Bronchial smooth muscle cell (primary cell): ENCODE data around the gene PVRIG. TPM values are rescaled to one million over a fixed set of nuclear protein-coding genes. Genes with fewer than 3 reads are reported as not detected.

ENCODE experiments used
- total RNA-seq: library from RNA; depleted of rRNA; stranded (reverse); fragments of >200 nt; gene quantifications from 2 replicates; pipeline ENCODE4 v1.2.1, GENCODE V29; 2014

PVRIG gene
- total RNA-seq = not detected in 2 replicates

DNA sequence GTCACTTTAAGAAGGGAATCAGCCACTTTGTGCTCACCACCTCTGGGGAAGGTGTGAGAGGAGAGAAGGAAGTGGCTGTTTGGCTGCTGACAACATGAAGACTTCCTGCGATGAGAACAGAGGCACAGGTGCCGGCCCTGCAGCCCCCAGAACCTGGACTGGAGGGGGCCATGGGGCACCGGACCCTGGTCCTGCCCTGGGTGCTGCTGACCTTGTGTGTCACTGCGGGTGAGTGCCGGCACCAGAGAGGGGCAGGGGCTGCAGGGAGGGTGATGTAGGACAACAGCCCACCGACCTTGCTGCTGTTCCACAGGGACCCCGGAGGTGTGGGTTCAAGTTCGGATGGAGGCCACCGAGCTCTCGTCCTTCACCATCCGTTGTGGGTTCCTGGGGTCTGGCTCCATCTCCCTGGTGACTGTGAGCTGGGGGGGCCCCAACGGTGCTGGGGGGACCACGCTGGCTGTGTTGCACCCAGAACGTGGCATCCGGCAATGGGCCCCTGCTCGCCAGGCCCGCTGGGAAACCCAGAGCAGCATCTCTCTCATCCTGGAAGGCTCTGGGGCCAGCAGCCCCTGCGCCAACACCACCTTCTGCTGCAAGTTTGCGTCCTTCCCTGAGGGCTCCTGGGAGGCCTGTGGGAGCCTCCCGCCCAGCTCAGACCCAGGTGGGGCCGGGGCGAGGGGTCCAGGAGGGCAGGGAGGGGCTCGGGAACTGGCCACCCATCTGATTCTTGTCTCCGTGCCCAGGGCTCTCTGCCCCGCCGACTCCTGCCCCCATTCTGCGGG, at the start of gene PVRIG:
Gene PVRIG (plus strand): TSS at position 149 of the 785 bp plus-strand sequence. CDS start 22 bp downstream, at position 171.

GRCh38 chr7:100177045-100178001, 42.4 kb upstream of the PVRIG start, which contains the start of the genes GPC2 and STAG3:
GPC2 (minus strand) TSS chr7:100177381; CDS start chr7:100177199, 182 bp downstream.
STAG3 (plus strand) TSS chr7:100177918; CDS start chr7:100180557, 2,639 bp downstream.

Other genes with a start within 250 kb of the PVRIG start
- gene AZGP1, start 243.9 kb upstream of the PVRIG start, total RNA-seq = not detected in 2 replicates
- 35.5 and 51.7 TPM in 2 replicates for gene ZKSCAN1, start 204.4 kb upstream of the PVRIG start, total RNA-seq
- gene ZSCAN21, start 170.2 kb upstream of the PVRIG start, total RNA-seq = 8.8 and 10.2 TPM in 2 replicates
- gene ZNF3, start 138.2 kb upstream of the PVRIG start, total RNA-seq = 22.9 and 25.6 TPM in 2 replicates
- gene COPS6, start 131.0 kb upstream of the PVRIG start, total RNA-seq = 82.7 and 117 TPM in 2 replicates
- 24.1 and 28.4 TPM in 2 replicates for gene MCM7, start 118.6 kb upstream of the PVRIG start, total RNA-seq
- 28.9 and 29.3 TPM in 2 replicates for gene AP4M1, start 118.3 kb upstream of the PVRIG start, total RNA-seq
- gene TAF6, start 100.6 kb upstream of the PVRIG start, total RNA-seq = 17.9 and 23.8 TPM in 2 replicates
- 44.4 and 75.6 TPM in 2 replicates for gene CNPY4, start 100.3 kb upstream of the PVRIG start, total RNA-seq
- 1.8 and 4.7 TPM in 2 replicates for gene MBLAC1, start 93.0 kb upstream of the PVRIG start, total RNA-seq
- 128 and 148 TPM in 2 replicates for gene LAMTOR4, start 71.0 kb upstream of the PVRIG start, total RNA-seq
- 4.4 and 5.9 TPM in 2 replicates for gene TRAPPC14, start 61.2 kb upstream of the PVRIG start, total RNA-seq
- 2.8 and 5.4 TPM in 2 replicates for gene GAL3ST4, start 51.3 kb upstream of the PVRIG start, total RNA-seq
- 0.95 and 1.5 TPM in 2 replicates for gene GPC2, start 42.6 kb upstream of the PVRIG start, total RNA-seq
- gene STAG3, start 42.0 kb upstream of the PVRIG start, total RNA-seq = 0.32 and 0.69 TPM in 2 replicates
- gene SPDYE3, start 87.8 kb downstream of the PVRIG start, total RNA-seq = not detected in 2 replicates
- gene PILRB, start 138.2 kb downstream of the PVRIG start, total RNA-seq = 5.0 and 5.4 TPM in 2 replicates
- gene PILRA, start 153.5 kb downstream of the PVRIG start, total RNA-seq = 0.26 and 0.32 TPM in 2 replicates
- gene ZCWPW1, start 208.8 kb downstream of the PVRIG start, total RNA-seq = 2.1 and 2.7 TPM in 2 replicates
- gene MEPCE, start 209.9 kb downstream of the PVRIG start, total RNA-seq = 29.6 and 31.0 TPM in 2 replicates
- 5.9 and 11.8 TPM in 2 replicates for gene PPP1R35, start 216.5 kb downstream of the PVRIG start, total RNA-seq
- 0.17 and 0.32 TPM in 2 replicates for gene SPACDR, start 244.3 kb downstream of the PVRIG start, total RNA-seq